Ascending aorta (tissue), 2 donors: ENCODE measurements around the gene KLF11. TPM values are rescaled to one million over a fixed set of nuclear protein-coding genes. Genes with fewer than 3 reads are reported as not detected.

Experiments
- DNase-seq, 2 donors: peaks; one replicate each; pipeline ENCODE4 v3.0.0-alpha.2; 2019; ENCODE audit warnings: low spot score in 2 of 2
- H3K27ac ChIP-seq, 2 donors: fragments of 200-600 bp; sonication (generic); one replicate each; pipeline ENCODE4 v1.5.1; 2016 to 2017; ENCODE audit warnings: mild to moderate bottlenecking in 1 of 2
- H3K27me3 ChIP-seq: fragments of 200-600 bp; sonication (generic); one replicate; pipeline ENCODE4 v1.5.1; 2017
- H3K36me3 ChIP-seq, 2 donors: fragments of 200-600 bp; sonication (generic); one replicate each; pipeline ENCODE4 v1.5.1; 2016
- H3K4me1 ChIP-seq, 2 donors: fragments of 200-600 bp; sonication (generic); one replicate each; pipeline ENCODE4 v1.5.1; 2016 to 2017; ENCODE audit warnings: mild to moderate bottlenecking in 1 of 2
- H3K4me3 ChIP-seq, 2 donors: fragments of 200-600 bp; sonication (generic); one replicate each; pipeline ENCODE4 v1.5.1; 2016 to 2017; ENCODE audit warnings: mild to moderate bottlenecking in 1 of 2
- H3K9me3 ChIP-seq, 2 donors: fragments of 200-600 bp; sonication (generic); one replicate each; pipeline ENCODE4 v1.5.1; 2016
- intact Hi-C: fragments of 100-400 bp; cut with DNase I; formaldehyde crosslinking; loops from one replicate; pipeline ENCODE4 v1.15.1; 2023
- total RNA-seq: library from RNA; depleted of rRNA; stranded (reverse); fragments of >200 nt; gene quantifications from one replicate; pipeline ENCODE4 v1.1.0, GENCODE V29; 2016
- TF ChIP-seq, protein P1 (sequence below), 3 experiments: fragments of 200-600 bp in 2 of 3; fragments of 450-650 bp in 1 of 3; sonication (generic) in 2 of 3; IDR thresholded peaks; one replicate each; pipeline ENCODE4 v1.5.1; 2016 to 2019; ENCODE audit warnings: antibody characterized with exemption in 3 of 3, mild to moderate bottlenecking in 1 of 3, moderate library complexity in 1 of 3

KLF11 gene
- total RNA-seq, 1 donor from 2014 or later, result 37.6 TPM

DNA sequence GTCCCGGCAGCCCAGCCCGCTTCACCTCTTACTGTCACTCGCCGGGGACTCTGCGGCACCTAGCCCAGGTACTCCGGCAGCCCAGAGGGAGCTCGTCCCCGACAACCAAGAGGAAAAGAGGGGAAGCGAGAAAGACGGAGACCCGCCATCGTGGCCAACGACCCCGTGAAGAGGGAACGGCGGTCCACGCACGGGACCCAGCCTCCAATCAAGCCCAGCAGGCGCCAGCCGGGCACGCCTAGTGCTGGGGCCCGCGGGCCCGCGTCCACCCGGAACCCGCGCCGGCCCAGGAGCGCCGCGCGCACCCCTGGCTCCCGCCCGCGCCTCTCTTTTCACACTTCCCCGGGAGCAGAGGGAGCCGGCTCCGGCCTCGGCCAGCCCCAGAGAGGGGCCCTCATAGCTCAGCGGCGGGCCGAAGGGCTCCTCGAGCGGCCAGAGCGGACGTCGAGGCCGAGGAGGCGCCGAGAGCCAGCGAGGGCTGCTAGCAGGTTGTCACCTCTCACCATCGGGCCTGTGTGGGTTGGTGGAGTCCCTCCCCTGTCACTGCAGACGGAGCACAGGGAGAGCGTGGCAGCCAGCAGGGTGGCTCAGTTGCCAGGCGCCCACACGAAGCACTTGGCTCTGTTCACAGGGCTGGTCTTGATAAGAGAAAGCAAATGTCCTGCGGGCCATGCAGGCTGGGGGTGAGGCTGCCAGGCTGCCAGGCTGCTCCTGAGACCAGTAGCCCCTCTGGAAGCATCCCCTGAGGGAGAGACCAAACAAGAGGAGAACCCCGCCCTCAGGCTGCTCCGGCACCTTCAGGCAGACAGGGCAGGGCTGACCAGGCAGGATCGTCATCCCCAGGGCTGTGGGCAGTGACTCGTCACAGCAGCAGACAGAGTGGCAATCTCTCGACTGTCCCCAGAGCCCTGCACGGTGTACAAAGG, 36.9 kb upstream of the KLF11 start:
- intact Hi-C loops, result loop anchor here (2.0 kb wide), 2 partner anchors 22 to 30 kb away; no protein-coding TSS in a partner anchor
- H3K27ac ChIP-seq, result peak overlapping the region; percentile 54 to 76
- peak overlapping the region; percentile 38 to 60 for H3K4me3 ChIP-seq

GRCh38 chr2:10007435-10007834, 35.9 kb upstream of the KLF11 start:
- Histone ChIP-seq H3K36me3 (no peaks in the 10 kb centered on the region), H3K4me3 (no peak overlapping the region), H3K9me3 (no peaks in the 10 kb centered on the region), H3K27ac (peak overlapping the region; percentile 54 to 76), H3K27me3 (no peaks in the 10 kb centered on the region), H3K4me1 (peaks cover 13 to 44% of the 10 kb centered on the region in 2 donors)
- intact Hi-C loops, result loop anchor here (2.0 kb wide), 2 partner anchors 23 to 29 kb away; no protein-coding TSS in a partner anchor
- TF ChIP-seq, protein P1, sequence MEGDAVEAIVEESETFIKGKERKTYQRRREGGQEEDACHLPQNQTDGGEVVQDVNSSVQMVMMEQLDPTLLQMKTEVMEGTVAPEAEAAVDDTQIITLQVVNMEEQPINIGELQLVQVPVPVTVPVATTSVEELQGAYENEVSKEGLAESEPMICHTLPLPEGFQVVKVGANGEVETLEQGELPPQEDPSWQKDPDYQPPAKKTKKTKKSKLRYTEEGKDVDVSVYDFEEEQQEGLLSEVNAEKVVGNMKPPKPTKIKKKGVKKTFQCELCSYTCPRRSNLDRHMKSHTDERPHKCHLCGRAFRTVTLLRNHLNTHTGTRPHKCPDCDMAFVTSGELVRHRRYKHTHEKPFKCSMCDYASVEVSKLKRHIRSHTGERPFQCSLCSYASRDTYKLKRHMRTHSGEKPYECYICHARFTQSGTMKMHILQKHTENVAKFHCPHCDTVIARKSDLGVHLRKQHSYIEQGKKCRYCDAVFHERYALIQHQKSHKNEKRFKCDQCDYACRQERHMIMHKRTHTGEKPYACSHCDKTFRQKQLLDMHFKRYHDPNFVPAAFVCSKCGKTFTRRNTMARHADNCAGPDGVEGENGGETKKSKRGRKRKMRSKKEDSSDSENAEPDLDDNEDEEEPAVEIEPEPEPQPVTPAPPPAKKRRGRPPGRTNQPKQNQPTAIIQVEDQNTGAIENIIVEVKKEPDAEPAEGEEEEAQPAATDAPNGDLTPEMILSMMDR (IDR thresholded peaks at IDR 0.05), result no peak
- DNase-seq, result no peak

More for the DNA sequence above, 36.9 kb upstream of the KLF11 start:
- H3K27me3 ChIP-seq, result no peaks in the 10 kb centered on the region
- no peaks in the 10 kb centered on the region for H3K9me3 ChIP-seq
- H3K36me3 ChIP-seq, result no peaks in the 10 kb centered on the region
- TF ChIP-seq, protein P1 (IDR thresholded peaks at IDR 0.05), result no peak
- DNase-seq, result no peak
- H3K4me1 ChIP-seq, result peaks cover 13 to 44% of the 10 kb centered on the region in 2 donors

- DNase-seq, result no peak
- intact Hi-C loops, result loop anchor here (2.0 kb wide), 2 partner anchors 23 to 29 kb away; no protein-coding TSS in a partner anchor
- H3K27ac ChIP-seq, result peak overlapping the region in 1 of 2 donors; percentile 76
- no peak overlapping the region for H3K4me3 ChIP-seq
- no peaks in the 10 kb centered on the region for H3K27me3 ChIP-seq
- H3K36me3 ChIP-seq, result no peaks in the 10 kb centered on the region
- TF ChIP-seq, protein P1 (IDR thresholded peaks at IDR 0.05), result no peak
- no peaks in the 10 kb centered on the region for H3K9me3 ChIP-seq
- H3K4me1 ChIP-seq, result peaks cover 13 to 44% of the 10 kb centered on the region in 2 donors
Measured at GRCh38 chr2:10007921-10008808, 35.2 kb upstream of the KLF11 start.

GRCh38 chr2:10008809-10009176, 34.6 kb upstream of the KLF11 start:
- intact Hi-C loops, result no loop called here
- peak overlapping the region in 1 of 2 donors; percentile 76 for H3K27ac ChIP-seq
- H3K4me1 ChIP-seq, result peaks cover 13 to 44% of the 10 kb centered on the region in 2 donors
- DNase-seq, result no peak
- no peaks in the 10 kb centered on the region for H3K9me3 ChIP-seq
- TF ChIP-seq, protein P1 (IDR thresholded peaks at IDR 0.05), result no peak
- no peaks in the 10 kb centered on the region for H3K27me3 ChIP-seq
- H3K4me3 ChIP-seq, result no peak overlapping the region
- H3K36me3 ChIP-seq, result no peaks in the 10 kb centered on the region

- Histone ChIP-seq H3K4me1 (peaks cover 13 to 44% of the 10 kb centered on the region in 2 donors), H3K27ac (peak overlapping the region; percentile 44 to 76), H3K9me3 (no peaks in the 10 kb centered on the region), H3K27me3 (no peaks in the 10 kb centered on the region), H3K36me3 (no peaks in the 10 kb centered on the region), H3K4me3 (no peak overlapping the region)
- DNase-seq, result no peak
- intact Hi-C loops, result no loop called here
- TF ChIP-seq, protein P1 (IDR thresholded peaks at IDR 0.05), result no peak
Measured at GRCh38 chr2:10009271-10009810, 34.0 kb upstream of the KLF11 start.
